Ascending aorta (tissue), 2 donors: ENCODE measurements around the gene KATNB1. TPM values are rescaled to one million over a fixed set of nuclear protein-coding genes. Genes with fewer than 3 reads are reported as not detected.

Source experiments
- DNase-seq, 2 donors: peaks; one replicate each; pipeline ENCODE4 v3.0.0-alpha.2; 2019; ENCODE audit warnings: low spot score in 2 of 2
- H3K27ac ChIP-seq, 2 donors: fragments of 200-600 bp; sonication (generic); one replicate each; pipeline ENCODE4 v1.5.1; 2016 to 2017; ENCODE audit warnings: mild to moderate bottlenecking in 1 of 2
- H3K27me3 ChIP-seq: fragments of 200-600 bp; sonication (generic); one replicate; pipeline ENCODE4 v1.5.1; 2017
- H3K36me3 ChIP-seq, 2 donors: fragments of 200-600 bp; sonication (generic); one replicate each; pipeline ENCODE4 v1.5.1; 2016
- H3K4me1 ChIP-seq, 2 donors: fragments of 200-600 bp; sonication (generic); one replicate each; pipeline ENCODE4 v1.5.1; 2016 to 2017; ENCODE audit warnings: mild to moderate bottlenecking in 1 of 2
- H3K4me3 ChIP-seq, 2 donors: fragments of 200-600 bp; sonication (generic); one replicate each; pipeline ENCODE4 v1.5.1; 2016 to 2017; ENCODE audit warnings: mild to moderate bottlenecking in 1 of 2
- H3K9me3 ChIP-seq, 2 donors: fragments of 200-600 bp; sonication (generic); one replicate each; pipeline ENCODE4 v1.5.1; 2016
- intact Hi-C: fragments of 100-400 bp; cut with DNase I; formaldehyde crosslinking; loops from one replicate; pipeline ENCODE4 v1.15.1; 2023
- total RNA-seq: library from RNA; depleted of rRNA; stranded (reverse); fragments of >200 nt; gene quantifications from one replicate; pipeline ENCODE4 v1.1.0, GENCODE V29; 2016
- TF ChIP-seq, protein P1 (sequence below), 3 experiments: fragments of 200-600 bp in 2 of 3; fragments of 450-650 bp in 1 of 3; sonication (generic) in 2 of 3; IDR thresholded peaks; one replicate each; pipeline ENCODE4 v1.5.1; 2016 to 2019; ENCODE audit warnings: antibody characterized with exemption in 3 of 3, mild to moderate bottlenecking in 1 of 3, moderate library complexity in 1 of 3

KATNB1 gene
- total RNA-seq, 1 donor from 2014 or later: 35.3 TPM

DNA sequence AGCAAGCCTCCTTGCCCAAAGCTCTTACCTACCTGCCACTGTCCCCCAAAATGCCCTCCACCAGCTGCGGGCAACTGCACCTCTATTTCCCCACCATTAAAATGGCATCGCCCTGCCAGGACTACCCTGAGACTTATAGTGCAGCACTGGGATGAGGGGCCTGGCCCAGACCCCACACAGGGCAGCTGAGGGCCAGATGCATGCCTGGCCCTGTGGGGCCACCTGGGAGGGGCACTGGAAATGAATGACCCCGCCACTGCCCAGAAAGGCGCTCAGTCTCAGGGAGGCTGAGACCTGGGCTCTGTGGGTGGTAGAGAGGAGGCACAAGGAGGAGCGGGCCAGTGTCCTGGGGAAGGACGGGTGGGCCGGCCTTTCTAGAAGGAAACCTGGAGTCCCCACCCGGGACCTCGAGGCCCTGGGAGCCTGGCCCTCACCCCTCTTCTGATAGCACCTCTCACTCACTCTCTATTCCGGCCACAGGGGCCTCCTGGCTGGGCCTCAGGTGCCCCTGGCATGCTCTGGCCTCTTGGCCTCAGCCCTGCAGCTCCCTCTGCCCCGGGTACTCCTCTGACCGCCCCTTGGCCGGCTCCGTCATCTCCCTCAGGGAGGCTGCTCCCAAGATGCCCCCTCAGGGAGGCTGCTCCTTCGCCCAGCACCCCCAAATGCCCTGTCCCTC, 26.9 kb downstream of the KATNB1 start:
- Histone ChIP-seq H3K4me3 (no peak overlapping the region), H3K27ac (no peak overlapping the region), H3K4me1 (peaks cover 0 to 2% of the 10 kb centered on the region in 2 donors), H3K36me3 (peaks cover 26 to 46% of the 10 kb centered on the region in 2 donors), H3K9me3 (no peaks in the 10 kb centered on the region), H3K27me3 (no peaks in the 10 kb centered on the region)
- intact Hi-C loops: no loop called here
- TF ChIP-seq, protein P1, sequence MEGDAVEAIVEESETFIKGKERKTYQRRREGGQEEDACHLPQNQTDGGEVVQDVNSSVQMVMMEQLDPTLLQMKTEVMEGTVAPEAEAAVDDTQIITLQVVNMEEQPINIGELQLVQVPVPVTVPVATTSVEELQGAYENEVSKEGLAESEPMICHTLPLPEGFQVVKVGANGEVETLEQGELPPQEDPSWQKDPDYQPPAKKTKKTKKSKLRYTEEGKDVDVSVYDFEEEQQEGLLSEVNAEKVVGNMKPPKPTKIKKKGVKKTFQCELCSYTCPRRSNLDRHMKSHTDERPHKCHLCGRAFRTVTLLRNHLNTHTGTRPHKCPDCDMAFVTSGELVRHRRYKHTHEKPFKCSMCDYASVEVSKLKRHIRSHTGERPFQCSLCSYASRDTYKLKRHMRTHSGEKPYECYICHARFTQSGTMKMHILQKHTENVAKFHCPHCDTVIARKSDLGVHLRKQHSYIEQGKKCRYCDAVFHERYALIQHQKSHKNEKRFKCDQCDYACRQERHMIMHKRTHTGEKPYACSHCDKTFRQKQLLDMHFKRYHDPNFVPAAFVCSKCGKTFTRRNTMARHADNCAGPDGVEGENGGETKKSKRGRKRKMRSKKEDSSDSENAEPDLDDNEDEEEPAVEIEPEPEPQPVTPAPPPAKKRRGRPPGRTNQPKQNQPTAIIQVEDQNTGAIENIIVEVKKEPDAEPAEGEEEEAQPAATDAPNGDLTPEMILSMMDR (IDR thresholded peaks at IDR 0.05): no peak
- DNase-seq: no peak

GRCh38 chr16:57763285-57764005, 27.9 kb downstream of the KATNB1 start:
- Histone ChIP-seq H3K4me3 (no peak overlapping the region), H3K27ac (peak overlapping the region in 1 of 2 donors; percentile 18), H3K4me1 (peaks cover 0 to 2% of the 10 kb centered on the region in 2 donors), H3K9me3 (no peaks in the 10 kb centered on the region), H3K36me3 (peaks cover 26 to 51% of the 10 kb centered on the region in 2 donors), H3K27me3 (no peaks in the 10 kb centered on the region)
- TF ChIP-seq, protein P1 (IDR thresholded peaks at IDR 0.05): no peak
- intact Hi-C loops: no loop called here
- DNase-seq: no peak

DNA sequence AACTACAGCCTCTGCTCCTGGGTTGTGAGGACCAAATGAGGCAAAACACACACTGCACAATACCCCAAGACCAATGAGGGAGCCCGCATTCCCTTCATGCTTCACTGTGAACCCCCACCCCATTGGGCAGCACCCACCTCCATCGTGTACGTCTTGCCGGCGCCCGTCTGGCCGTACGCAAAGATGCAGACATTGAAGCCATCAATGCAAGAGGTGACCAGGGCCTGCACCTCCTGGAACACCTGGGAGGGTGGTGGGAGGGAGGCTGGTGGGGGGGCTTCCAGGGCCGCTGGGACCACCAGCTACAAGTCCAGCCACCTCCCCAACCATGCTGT, 28.4 kb downstream of the KATNB1 start:
- no peaks in the 10 kb centered on the region for H3K9me3 ChIP-seq
- no peak for DNase-seq
- TF ChIP-seq, protein P1 (IDR thresholded peaks at IDR 0.05): no peak
- peak overlapping the region in 1 of 2 donors; percentile 61 for H3K27ac ChIP-seq
- H3K36me3 ChIP-seq: peaks cover 25 to 54% of the 10 kb centered on the region in 2 donors
- intact Hi-C loops: no loop called here
- H3K4me3 ChIP-seq: no peak overlapping the region
- H3K4me1 ChIP-seq: peaks cover 0 to 2% of the 10 kb centered on the region in 2 donors
- H3K27me3 ChIP-seq: no peaks in the 10 kb centered on the region

DNA sequence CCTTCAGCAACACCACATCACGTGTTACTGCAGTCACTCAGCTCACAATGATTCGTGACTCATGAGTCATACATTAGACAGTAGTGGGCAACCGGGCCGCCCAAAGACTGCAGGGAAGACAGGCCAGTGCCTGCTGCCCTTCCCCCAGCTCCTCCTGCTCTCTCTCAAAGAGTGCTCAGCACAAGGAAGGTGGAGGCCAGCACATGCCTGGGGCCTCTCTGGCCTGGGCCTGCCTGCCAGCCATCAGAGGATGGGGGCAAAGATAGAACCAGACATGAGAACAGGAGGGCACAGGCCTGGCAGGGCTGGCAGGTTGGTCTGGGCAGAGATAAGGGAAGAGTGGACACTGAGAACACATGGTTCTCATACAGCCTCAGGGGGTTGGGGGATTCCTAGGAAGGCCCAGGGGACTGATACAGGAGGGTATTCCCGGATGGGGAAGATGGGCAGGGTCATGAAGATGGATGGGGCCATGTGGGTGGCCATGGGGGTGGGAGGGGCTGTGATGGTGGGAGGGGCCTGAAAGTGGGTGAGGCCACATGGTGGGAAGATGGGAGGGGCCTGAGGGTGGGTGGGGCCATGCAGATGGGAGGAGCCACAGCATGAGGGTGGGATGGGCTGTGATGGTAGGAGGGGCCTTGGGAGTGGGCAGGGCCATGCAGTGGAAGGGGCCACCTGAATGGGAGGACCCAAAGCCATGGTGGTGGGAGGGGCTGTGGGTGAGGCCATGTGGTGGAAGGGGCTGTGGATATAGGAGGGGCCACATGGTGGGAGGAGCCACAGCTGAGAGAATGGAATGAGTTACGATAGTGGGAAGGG, 29.0 kb downstream of the KATNB1 start:
- no peak for DNase-seq
- H3K4me3 ChIP-seq: no peak overlapping the region
- intact Hi-C loops: no loop called here
- no peaks in the 10 kb centered on the region for H3K27me3 ChIP-seq
- H3K9me3 ChIP-seq: no peaks in the 10 kb centered on the region
- peaks cover 26 to 54% of the 10 kb centered on the region in 2 donors for H3K36me3 ChIP-seq
- H3K4me1 ChIP-seq: peaks cover 0 to 2% of the 10 kb centered on the region in 2 donors
- TF ChIP-seq, protein P1 (IDR thresholded peaks at IDR 0.05): no peak
- H3K27ac ChIP-seq: peak overlapping the region in 1 of 2 donors; percentile 61

DNA sequence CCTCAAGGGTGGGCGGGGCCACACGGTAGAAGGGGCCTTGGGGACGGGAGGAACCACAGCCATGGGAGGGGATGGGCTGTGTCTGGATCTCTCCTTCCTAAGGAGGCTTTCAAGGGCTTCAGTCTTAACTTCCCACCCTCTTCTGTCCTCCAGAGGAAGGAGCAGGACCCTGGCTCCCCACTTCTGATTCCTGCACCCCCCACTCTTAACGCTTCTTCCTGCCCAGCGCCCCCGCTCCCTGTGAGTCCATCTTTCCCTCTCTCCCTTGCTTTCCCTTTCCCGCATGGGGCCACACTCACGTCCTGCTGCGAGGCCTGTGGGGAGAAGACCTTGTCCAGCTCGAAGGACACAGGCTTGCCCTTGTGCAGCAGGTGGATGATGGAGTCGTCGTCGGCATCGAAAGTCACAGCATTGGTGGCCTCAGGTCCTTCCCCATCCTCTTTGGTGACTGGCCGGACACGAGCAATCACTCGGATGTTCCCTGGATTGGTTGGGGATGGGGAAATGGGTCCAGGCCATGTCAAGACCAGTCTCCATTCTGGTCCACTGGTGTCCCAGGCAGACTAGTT, 29.7 kb downstream of the KATNB1 start:
- H3K9me3 ChIP-seq: no peaks in the 10 kb centered on the region
- H3K4me3 ChIP-seq: no peak overlapping the region
- TF ChIP-seq, protein P1 (IDR thresholded peaks at IDR 0.05): no peak
- intact Hi-C loops: no loop called here
- no peaks in the 10 kb centered on the region for H3K27me3 ChIP-seq
- H3K27ac ChIP-seq: no peak overlapping the region
- H3K36me3 ChIP-seq: peaks cover 26 to 55% of the 10 kb centered on the region in 2 donors
- DNase-seq: no peak
- H3K4me1 ChIP-seq: peaks cover 0 to 2% of the 10 kb centered on the region in 2 donors
